Fibroblast of the aortic adventitia (primary cell): Measurements from ENCODE around the gene EIF4EBP3. TPM values are rescaled to one million over a fixed set of nuclear protein-coding genes. Genes with fewer than 3 reads are reported as not detected.

Experiments
- DNase-seq: peaks from one replicate; pipeline ENCODE4 v3.0.0-alpha.2; 2010; ENCODE audit warnings: low read depth
- H3K4me3 ChIP-seq: 2 replicates; pipeline ENCODE4 v1.5.1; 2011; ENCODE audit warnings: low read depth, mild to moderate bottlenecking, control low read depth, low read length, moderate library complexity
- small RNA-seq: library from RNA; depleted of rRNA; stranded (forward); fragments of <200 nt; gene quantifications from one replicate; pipeline ENCODE3, GENCODE V24; 2012
- total RNA-seq: library from RNA; depleted of rRNA; stranded (reverse); fragments of >200 nt; gene quantifications from 2 replicates; pipeline ENCODE4 v1.2.3, GENCODE V29; 2012; ENCODE audit warnings: low replicate concordance
- TF ChIP-seq, protein P1 (sequence below): IDR thresholded peaks from 2 replicates; pipeline ENCODE4 v1.5.1; 2011; ENCODE audit warnings: mild to moderate bottlenecking, low read length, control low read depth, inconsistent platforms; ENCODE audit not compliant: insufficient read depth

The EIF4EBP3 gene
- total RNA-seq, 1 donor: 4.7 TPM

DNA sequence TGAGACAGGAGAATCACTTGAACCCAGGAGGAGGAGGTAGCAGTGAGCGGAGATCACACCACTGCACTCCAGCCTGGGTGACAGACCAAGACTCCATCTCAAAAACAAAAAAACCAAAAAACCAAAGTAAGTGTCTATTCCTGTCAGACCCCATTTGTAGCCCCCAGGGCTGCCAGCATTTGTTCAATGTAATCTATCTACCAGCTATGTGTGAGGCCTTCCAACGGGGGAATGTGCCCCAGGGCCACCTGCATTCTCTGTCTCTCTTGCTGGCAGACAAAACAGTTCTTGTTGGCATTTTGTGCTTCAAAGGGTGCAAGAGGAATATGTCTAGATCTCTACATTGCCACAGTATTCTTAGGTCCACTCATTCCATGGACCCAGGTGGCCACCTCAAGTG, 51.4 kb downstream of the EIF4EBP3 start:
- TF ChIP-seq, protein P1, sequence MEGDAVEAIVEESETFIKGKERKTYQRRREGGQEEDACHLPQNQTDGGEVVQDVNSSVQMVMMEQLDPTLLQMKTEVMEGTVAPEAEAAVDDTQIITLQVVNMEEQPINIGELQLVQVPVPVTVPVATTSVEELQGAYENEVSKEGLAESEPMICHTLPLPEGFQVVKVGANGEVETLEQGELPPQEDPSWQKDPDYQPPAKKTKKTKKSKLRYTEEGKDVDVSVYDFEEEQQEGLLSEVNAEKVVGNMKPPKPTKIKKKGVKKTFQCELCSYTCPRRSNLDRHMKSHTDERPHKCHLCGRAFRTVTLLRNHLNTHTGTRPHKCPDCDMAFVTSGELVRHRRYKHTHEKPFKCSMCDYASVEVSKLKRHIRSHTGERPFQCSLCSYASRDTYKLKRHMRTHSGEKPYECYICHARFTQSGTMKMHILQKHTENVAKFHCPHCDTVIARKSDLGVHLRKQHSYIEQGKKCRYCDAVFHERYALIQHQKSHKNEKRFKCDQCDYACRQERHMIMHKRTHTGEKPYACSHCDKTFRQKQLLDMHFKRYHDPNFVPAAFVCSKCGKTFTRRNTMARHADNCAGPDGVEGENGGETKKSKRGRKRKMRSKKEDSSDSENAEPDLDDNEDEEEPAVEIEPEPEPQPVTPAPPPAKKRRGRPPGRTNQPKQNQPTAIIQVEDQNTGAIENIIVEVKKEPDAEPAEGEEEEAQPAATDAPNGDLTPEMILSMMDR: no peak
- H3K4me3 ChIP-seq: no peak overlapping the region
- DNase-seq: no peak

Small RNAs within 50 kb of the gene (small RNA-seq; reads per million reads assigned to genes)
- not detected for gene RF00279
- not detected for gene RF00443

Other genes starting within 250 kb of the EIF4EBP3 start
- 31.2 and 60.2 TPM in 2 replicates for gene PFDN1, start 244.6 kb upstream of the EIF4EBP3 start, total RNA-seq
- 0.41 and 0.90 TPM in 2 replicates for gene HBEGF, start 201.1 kb upstream of the EIF4EBP3 start, total RNA-seq
- not detected in 2 replicates for gene SLC4A9, start 187.5 kb upstream of the EIF4EBP3 start, total RNA-seq
- 71.1 and 145 TPM in 2 replicates for gene ANKHD1, start 145.8 kb upstream of the EIF4EBP3 start, total RNA-seq
- gene SRA1, start 9.8 kb downstream of the EIF4EBP3 start, total RNA-seq: 29.3 and 29.6 TPM in 2 replicates
- gene APBB3, start 16.9 kb downstream of the EIF4EBP3 start, total RNA-seq: 16.1 and 17.5 TPM in 2 replicates
- gene SLC35A4, start 17.2 kb downstream of the EIF4EBP3 start, total RNA-seq: 17.0 and 28.0 TPM in 2 replicates
- 0.36 and 4.4 TPM in 2 replicates for gene CD14, start 85.5 kb downstream of the EIF4EBP3 start, total RNA-seq
- gene TMCO6, start 91.8 kb downstream of the EIF4EBP3 start, total RNA-seq: 21.1 and 295 TPM in 2 replicates
- gene NDUFA2, start 100.0 kb downstream of the EIF4EBP3 start, total RNA-seq: 32.9 and 40.6 TPM in 2 replicates
- gene IK, start 100.2 kb downstream of the EIF4EBP3 start, total RNA-seq: 84.2 and 183 TPM in 2 replicates
- 12.8 and 21.9 TPM in 2 replicates for gene WDR55, start 117.2 kb downstream of the EIF4EBP3 start, total RNA-seq
- gene DND1, start 125.9 kb downstream of the EIF4EBP3 start, total RNA-seq: 0.18 TPM in 1 of 2 replicates, not detected in the other
- gene HARS1, start 143.7 kb downstream of the EIF4EBP3 start, total RNA-seq: 52.2 and 62.9 TPM in 2 replicates
- 22.7 and 39.0 TPM in 2 replicates for gene HARS2, start 143.8 kb downstream of the EIF4EBP3 start, total RNA-seq
- 37.2 and 118 TPM in 2 replicates for gene ZMAT2, start 152.8 kb downstream of the EIF4EBP3 start, total RNA-seq
- 0.09 TPM in 1 of 2 replicates, not detected in the other for gene PCDHA1, start 238.5 kb downstream of the EIF4EBP3 start, total RNA-seq
- 0.09 and 0.16 TPM in 2 replicates for gene PCDHA2, start 247.2 kb downstream of the EIF4EBP3 start, total RNA-seq